ENCODE results near the gene PHYHIPL.

The PHYHIPL gene

GRCh38 chr10:59176241-59177030 lies at the start of gene PHYHIPL:
TSS of gene PHYHIPL (plus strand) at chr10:59176643. CDS start at chr10:59176854, 211 bp downstream.
- DNase-seq: no peak

- DNase-seq: no peak
These were observed 49.5 kb upstream of the PHYHIPL start for GRCh38 chr10:59126991-59127390.

- no peak for DNase-seq
These were observed 48.5 kb upstream of the PHYHIPL start for GRCh38 chr10:59127991-59128390.

- no peak for DNase-seq
These were observed 46.6 kb upstream of the PHYHIPL start for GRCh38 chr10:59129867-59130266.

- no peak for DNase-seq
These were observed 44.8 kb upstream of the PHYHIPL start for GRCh38 chr10:59131666-59132065.

GRCh38 chr10:59133841-59134593 lies 42.4 kb upstream of the PHYHIPL start:
- DNase-seq: no peak

- DNase-seq: no peak
These were observed 41.7 kb upstream of the PHYHIPL start for GRCh38 chr10:59134785-59135184.

- no peak for DNase-seq
These were observed 41.2 kb upstream of the PHYHIPL start for GRCh38 chr10:59135275-59135674.

GRCh38 chr10:59138052-59138451 lies 38.4 kb upstream of the PHYHIPL start:
- no peak for DNase-seq

- DNase-seq: no peak
These were observed 32.9 kb upstream of the PHYHIPL start for GRCh38 chr10:59143544-59143943.

GRCh38 chr10:59148701-59149100 lies 27.7 kb upstream of the PHYHIPL start:
- DNase-seq: no peak

- no peak for DNase-seq
These were observed 20.9 kb upstream of the PHYHIPL start for GRCh38 chr10:59155556-59155955.

GRCh38 chr10:59167512-59167911 lies 8.9 kb upstream of the PHYHIPL start:
- DNase-seq: no peak

- no peak for DNase-seq
These were observed 3.9 kb upstream of the PHYHIPL start for GRCh38 chr10:59172567-59172966.

GRCh38 chr10:59173414-59173813 lies 3.0 kb upstream of the PHYHIPL start:
- no peak for DNase-seq

- DNase-seq: no peak
These were observed 754 bp upstream of the PHYHIPL start for GRCh38 chr10:59175538-59176240.

- no peak for DNase-seq
These were observed 771 bp downstream of the PHYHIPL start for GRCh38 chr10:59177031-59177797.

GRCh38 chr10:59177836-59178235 lies 1.4 kb downstream of the PHYHIPL start:
- no peak for DNase-seq

GRCh38 chr10:59179068-59179467 lies 2.6 kb downstream of the PHYHIPL start:
- DNase-seq: no peak

- no peak for DNase-seq
These were observed 4.3 kb downstream of the PHYHIPL start for GRCh38 chr10:59180689-59181270.

GRCh38 chr10:59181668-59182067 lies 5.2 kb downstream of the PHYHIPL start:
- DNase-seq: peak; percentile 27

- no peak for DNase-seq
These were observed 13.9 kb downstream of the PHYHIPL start for GRCh38 chr10:59190332-59190731.

Data from SHP77 treated with DMSO at 0.1 percent for 48 hours (cell line).